Mammary epithelial cell (primary cell): ENCODE measurements around the gene CFAP74.

Source experiments
- EZH2 ChIP-seq: IDR thresholded peaks from 2 replicates; pipeline ENCODE4 v1.6.1; 2012; ENCODE audit warnings: low read length, inconsistent platforms, borderline replicate concordance
- TF ChIP-seq, protein P1 (sequence below), 2 donors: IDR thresholded peaks in 1 of 2; conservative IDR thresholded peaks in 1 of 2; 2 replicates each; pipeline ENCODE4 v1.5.1; 2011 to 2012; ENCODE audit warnings: inconsistent platforms in 2 of 2, low read length in 2 of 2, mild to moderate bottlenecking in 2 of 2, control low read depth in 1 of 2, low read depth in 1 of 2; ENCODE audit not compliant: insufficient read depth in 1 of 2; ENCODE audit errors: extremely low read depth in 1 of 2

DNA sequence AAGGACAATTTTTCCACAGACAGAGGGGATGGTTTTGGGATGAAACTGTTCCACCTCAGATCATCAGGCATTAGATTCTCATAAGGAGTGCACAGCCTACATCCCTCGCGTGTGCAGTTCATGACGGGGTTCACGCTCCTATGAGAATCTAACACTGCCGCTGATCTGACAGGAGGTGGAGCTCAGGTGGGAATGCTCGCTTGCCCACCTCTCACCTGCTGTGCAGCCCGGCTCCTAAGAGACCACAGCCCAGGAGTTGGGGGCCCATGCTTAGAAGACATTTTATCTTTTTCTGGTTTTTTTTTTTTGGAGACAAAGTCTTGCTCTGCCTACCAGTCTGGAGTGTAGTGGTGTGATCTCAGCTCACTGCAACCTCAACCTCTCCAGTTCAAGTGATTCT, 128.7 kb downstream of the CFAP74 start:
- TF ChIP-seq, protein P1, sequence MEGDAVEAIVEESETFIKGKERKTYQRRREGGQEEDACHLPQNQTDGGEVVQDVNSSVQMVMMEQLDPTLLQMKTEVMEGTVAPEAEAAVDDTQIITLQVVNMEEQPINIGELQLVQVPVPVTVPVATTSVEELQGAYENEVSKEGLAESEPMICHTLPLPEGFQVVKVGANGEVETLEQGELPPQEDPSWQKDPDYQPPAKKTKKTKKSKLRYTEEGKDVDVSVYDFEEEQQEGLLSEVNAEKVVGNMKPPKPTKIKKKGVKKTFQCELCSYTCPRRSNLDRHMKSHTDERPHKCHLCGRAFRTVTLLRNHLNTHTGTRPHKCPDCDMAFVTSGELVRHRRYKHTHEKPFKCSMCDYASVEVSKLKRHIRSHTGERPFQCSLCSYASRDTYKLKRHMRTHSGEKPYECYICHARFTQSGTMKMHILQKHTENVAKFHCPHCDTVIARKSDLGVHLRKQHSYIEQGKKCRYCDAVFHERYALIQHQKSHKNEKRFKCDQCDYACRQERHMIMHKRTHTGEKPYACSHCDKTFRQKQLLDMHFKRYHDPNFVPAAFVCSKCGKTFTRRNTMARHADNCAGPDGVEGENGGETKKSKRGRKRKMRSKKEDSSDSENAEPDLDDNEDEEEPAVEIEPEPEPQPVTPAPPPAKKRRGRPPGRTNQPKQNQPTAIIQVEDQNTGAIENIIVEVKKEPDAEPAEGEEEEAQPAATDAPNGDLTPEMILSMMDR (conservative IDR thresholded peaks at IDR 0.05 in 1 of 2, IDR thresholded peaks at IDR 0.05 in 1 of 2; ENCODE audit: extremely low read depth in 1 of 2, insufficient read depth in 1 of 2, low read depth in 1 of 2, low read length in 2 of 2), result no peak
- no peak for TF ChIP-seq EZH2
